Parathyroid adenoma (tissue), 2 donors: ENCODE results near the gene URB2.

ENCODE experiments used
- H2AFZ ChIP-seq: fragments of 300-600 bp; sonication (generic); one replicate; pipeline ENCODE4 v1.7.0; 2017; ENCODE audit warnings: antibody characterized with exemption, mild to moderate bottlenecking
- H3K27ac ChIP-seq: fragments of 300-600 bp; sonication (generic); one replicate; pipeline ENCODE4 v1.7.0; 2017
- H3K27me3 ChIP-seq: fragments of 300-600 bp; sonication (generic); one replicate; pipeline ENCODE4 v1.7.0; 2017; ENCODE audit warnings: low read length; ENCODE audit not compliant: control insufficient read depth, insufficient read depth
- H3K36me3 ChIP-seq: fragments of 300-600 bp; sonication (generic); one replicate; pipeline ENCODE4 v1.7.0; 2017; ENCODE audit warnings: low read length; ENCODE audit not compliant: control insufficient read depth, insufficient read depth
- H3K4me1 ChIP-seq: fragments of 300-600 bp; sonication (generic); one replicate; pipeline ENCODE4 v1.7.0; 2017; ENCODE audit warnings: control low read depth
- H3K4me2 ChIP-seq: fragments of 300-600 bp; sonication (generic); one replicate; pipeline ENCODE4 v1.7.0; 2017; ENCODE audit warnings: low read length
- H3K4me3 ChIP-seq: fragments of 300-600 bp; sonication (generic); one replicate; pipeline ENCODE4 v1.7.0; 2017; ENCODE audit warnings: low read depth, low read length
- H3K79me2 ChIP-seq: fragments of 300-600 bp; sonication (generic); one replicate; pipeline ENCODE4 v1.7.0; 2017; ENCODE audit warnings: control low read depth
- H3K9ac ChIP-seq: fragments of 300-600 bp; sonication (generic); one replicate; pipeline ENCODE4 v1.7.0; 2017; ENCODE audit warnings: mild to moderate bottlenecking
- H3K9me3 ChIP-seq: fragments of 300-600 bp; sonication (generic); one replicate; pipeline ENCODE4 v1.7.0; 2017; ENCODE audit warnings: low read length; ENCODE audit not compliant: control insufficient read depth
- CTCF ChIP-seq: fragments of 300-600 bp; sonication (generic); IDR thresholded peaks from one replicate; pipeline ENCODE4 v1.7.0; 2017; ENCODE audit warnings: antibody characterized with exemption, mild to moderate bottlenecking
- donor health status: primary hyperparathyroidism.

URB2 gene

GRCh38 chr1:229600229-229600628 is 25.8 kb upstream of the URB2 start:
- no peak overlapping the region for H3K4me2 ChIP-seq
- no peaks in the 10 kb centered on the region for H3K4me1 ChIP-seq
- H2AFZ ChIP-seq, result no peak overlapping the region
- H3K79me2 ChIP-seq, result no peaks in the 10 kb centered on the region
- no peak for TF ChIP-seq CTCF
- H3K27me3 ChIP-seq, result no peaks in the 10 kb centered on the region
- H3K9ac ChIP-seq, result no peak overlapping the region
- no peak overlapping the region for H3K4me3 ChIP-seq
- H3K27ac ChIP-seq, result no peak overlapping the region
- no peaks in the 10 kb centered on the region for H3K9me3 ChIP-seq
- no peaks in the 10 kb centered on the region for H3K36me3 ChIP-seq

- H3K4me3 ChIP-seq, result no peak overlapping the region
- H2AFZ ChIP-seq, result no peak overlapping the region
- no peaks in the 10 kb centered on the region for H3K4me1 ChIP-seq
- H3K27me3 ChIP-seq, result no peaks in the 10 kb centered on the region
- no peak overlapping the region for H3K4me2 ChIP-seq
- no peak for TF ChIP-seq CTCF
- H3K27ac ChIP-seq, result no peak overlapping the region
- no peaks in the 10 kb centered on the region for H3K79me2 ChIP-seq
- no peaks in the 10 kb centered on the region for H3K9me3 ChIP-seq
- H3K9ac ChIP-seq, result no peak overlapping the region
- H3K36me3 ChIP-seq, result no peaks in the 10 kb centered on the region
Observed at GRCh38 chr1:229603371-229604005, 22.6 kb upstream of the URB2 start.

DNA sequence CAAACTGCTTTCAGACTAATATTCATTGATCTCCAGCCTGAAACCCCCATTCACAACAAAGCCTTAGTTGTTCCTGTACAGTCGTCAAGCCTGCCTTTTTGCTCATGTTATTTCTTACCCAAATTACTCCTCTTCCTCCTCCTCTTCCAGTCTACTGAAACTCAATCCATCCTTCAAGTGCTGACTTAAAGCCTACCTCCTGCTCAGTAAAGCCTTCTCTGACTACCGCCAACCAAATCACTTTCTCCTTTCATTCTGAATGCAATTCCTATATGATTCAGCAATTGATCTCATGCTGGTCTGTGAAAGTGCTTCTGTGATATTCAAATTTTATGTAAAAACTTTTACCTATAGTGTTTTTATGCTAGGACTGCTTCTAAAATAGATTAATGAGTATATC is 18.7 kb upstream of the URB2 start:
- no peaks in the 10 kb centered on the region for H3K9me3 ChIP-seq
- H3K4me1 ChIP-seq, result no peaks in the 10 kb centered on the region
- no peak for TF ChIP-seq CTCF
- H3K4me3 ChIP-seq, result no peak overlapping the region
- no peaks in the 10 kb centered on the region for H3K79me2 ChIP-seq
- H3K27ac ChIP-seq, result no peak overlapping the region
- no peak overlapping the region for H2AFZ ChIP-seq
- no peaks in the 10 kb centered on the region for H3K27me3 ChIP-seq
- H3K4me2 ChIP-seq, result no peak overlapping the region
- no peak overlapping the region for H3K9ac ChIP-seq
- H3K36me3 ChIP-seq, result no peaks in the 10 kb centered on the region

GRCh38 chr1:229608590-229608989 is 17.5 kb upstream of the URB2 start:
- Histone ChIP-seq H3K4me1 (no peaks in the 10 kb centered on the region), H3K4me2 (no peak overlapping the region), H3K27ac (no peak overlapping the region), H3K36me3 (no peaks in the 10 kb centered on the region), H3K27me3 (no peaks in the 10 kb centered on the region), H3K4me3 (no peak overlapping the region), H2AFZ (no peak overlapping the region), H3K79me2 (no peaks in the 10 kb centered on the region), H3K9ac (no peak overlapping the region), H3K9me3 (no peaks in the 10 kb centered on the region)
- no peak for TF ChIP-seq CTCF

DNA sequence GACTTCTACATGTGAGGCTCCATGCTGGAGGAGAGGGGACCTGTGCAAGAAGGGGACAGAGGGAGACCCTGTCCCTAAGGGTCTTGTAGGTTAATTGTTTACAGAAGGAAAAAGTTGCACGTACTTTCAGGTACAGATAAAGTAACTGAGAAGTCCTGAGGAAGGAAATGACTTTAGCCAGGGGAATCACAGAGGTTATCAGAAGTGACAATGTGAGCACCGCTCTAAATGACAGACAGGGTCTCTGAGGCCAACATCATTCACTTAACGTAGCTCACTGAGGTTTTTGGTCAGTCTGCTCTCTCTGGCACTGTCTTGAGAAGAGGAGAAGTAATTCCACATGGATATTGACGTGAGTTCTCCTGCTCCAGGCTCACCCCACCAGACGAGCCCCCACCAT is 12.1 kb upstream of the URB2 start:
- no peak overlapping the region for H3K4me2 ChIP-seq
- no peak for TF ChIP-seq CTCF
- no peaks in the 10 kb centered on the region for H3K79me2 ChIP-seq
- H2AFZ ChIP-seq, result no peak overlapping the region
- no peak overlapping the region for H3K4me3 ChIP-seq
- no peak overlapping the region for H3K9ac ChIP-seq
- no peaks in the 10 kb centered on the region for H3K9me3 ChIP-seq
- no peaks in the 10 kb centered on the region for H3K27me3 ChIP-seq
- H3K36me3 ChIP-seq, result no peaks in the 10 kb centered on the region
- H3K4me1 ChIP-seq, result no peaks in the 10 kb centered on the region
- H3K27ac ChIP-seq, result no peak overlapping the region
